ENCODE results near the gene SERPINC1. TPM values are rescaled to one million over a fixed set of nuclear protein-coding genes. Genes with fewer than 3 reads are reported as not detected.

The SERPINC1 gene
- total and polyA plus RNA-seq, 2 of the 13 experiments (the other 11 are each of a cell fraction or from before 2014, with no cell fraction given), result 142 to 205 TPM

DNA sequence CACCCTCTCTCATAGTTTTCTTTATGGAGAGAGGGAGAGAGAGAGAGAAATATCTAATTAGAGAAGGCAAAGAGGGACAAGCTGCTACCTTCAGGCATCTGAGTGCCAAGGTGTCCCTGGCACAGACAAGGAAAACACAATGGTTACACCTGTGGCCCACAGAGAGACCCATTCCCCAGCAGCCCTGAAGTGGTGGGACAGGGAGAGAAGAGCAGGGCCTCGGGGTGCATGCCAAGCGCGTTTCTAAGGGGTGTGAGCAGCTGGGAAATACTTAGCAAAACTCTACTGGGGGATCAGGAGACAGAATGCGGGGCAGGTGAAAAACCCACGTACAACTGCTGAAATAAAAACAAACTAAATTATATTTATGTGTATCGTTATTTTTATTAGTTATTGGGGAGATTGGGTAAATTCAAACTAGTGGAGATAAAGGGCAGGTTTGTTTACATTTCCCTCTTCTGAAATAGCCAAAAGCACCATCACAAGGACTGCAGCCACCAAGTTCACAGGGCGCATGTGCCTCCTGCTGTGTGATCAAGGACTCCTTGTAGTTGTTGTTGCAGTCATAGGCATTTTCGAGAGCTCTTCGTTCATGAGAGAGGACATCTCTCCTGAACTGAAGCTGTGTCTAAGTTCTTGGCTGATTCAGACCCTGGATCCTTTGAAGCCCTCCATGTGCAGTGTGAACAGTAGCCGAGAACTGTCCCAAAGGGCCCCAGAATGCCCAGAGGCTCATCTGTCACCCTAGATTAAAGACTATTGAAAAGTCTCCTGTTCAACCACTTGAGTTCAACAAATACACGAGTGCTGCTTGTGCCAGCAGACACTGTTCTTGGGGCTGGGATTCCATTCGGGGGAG lies 737 bp upstream of the SERPINC1 start (continued):
- TF ChIP-seq, protein P1, sequence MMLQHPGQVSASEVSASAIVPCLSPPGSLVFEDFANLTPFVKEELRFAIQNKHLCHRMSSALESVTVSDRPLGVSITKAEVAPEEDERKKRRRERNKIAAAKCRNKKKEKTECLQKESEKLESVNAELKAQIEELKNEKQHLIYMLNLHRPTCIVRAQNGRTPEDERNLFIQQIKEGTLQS (CRISPR knock-in tag; IDR thresholded peaks at IDR 0.05), result no peak
- TF ChIP-seq ZNF18 (CRISPR knock-in tag; IDR thresholded peaks at IDR 0.05; ENCODE audit: insufficient replicate concordance) (peak; percentile 13), ZNF318 (CRISPR knock-in tag; IDR thresholded peaks at IDR 0.05) (no peak), ZNF574 (CRISPR knock-in tag; IDR thresholded peaks at IDR 0.05) (peak; percentile 8), ZNF121 (CRISPR knock-in tag; IDR thresholded peaks at IDR 0.05) (no peak), PHF20 (CRISPR knock-in tag; IDR thresholded peaks at IDR 0.05) (0 out of 2 replicates have a peak, but pooled peaks have one; percentile 18), FOSL2 (CRISPR knock-in tag; IDR thresholded peaks at IDR 0.05) (no peak), ZNF510 (CRISPR knock-in tag; IDR thresholded peaks at IDR 0.05; ENCODE audit: low read depth) (no peak), IKZF1 (IDR thresholded peaks at IDR 0.05) (no peak), ZNF737 (CRISPR knock-in tag; IDR thresholded peaks at IDR 0.05; ENCODE audit: borderline replicate concordance) (no peak), FIP1L1 (IDR thresholded peaks at IDR 0.05; ENCODE audit: borderline replicate concordance, insufficient read depth, low read depth, low read length) (no peak), HDAC2 (CRISPR knock-in tag; IDR thresholded peaks at IDR 0.05) (0 out of 2 replicates have a peak, but pooled peaks have one; percentile 7), ZNF432 (CRISPR knock-in tag; IDR thresholded peaks at IDR 0.05; ENCODE audit: borderline replicate concordance) (peak; percentile 98), U2AF2 (IDR thresholded peaks at IDR 0.05; ENCODE audit: low read depth, low read length) (no peak)

Data from HepG2 (cell line).